Neural cell (in vitro differentiated cells): ENCODE results near the gene DOP1A. TPM values are rescaled to one million over a fixed set of nuclear protein-coding genes. Genes with fewer than 3 reads are reported as not detected.

Experiments used
- H2AFZ ChIP-seq: fragments of 200-600, 300-800 bp; sonication (generic), shearing (Covaris generic); 2 replicates; pipeline ENCODE4 v1.6.0; 2014; ENCODE audit warnings: low read depth, mild to moderate bottlenecking, antibody characterized with exemption, low read length, moderate library complexity
- H3F3A ChIP-seq: fragments of 200-600 bp; shearing (Covaris generic); 2 replicates; pipeline ENCODE4 v1.6.1; 2016; ENCODE audit warnings: mild to moderate bottlenecking, moderate library complexity, mixed read lengths, antibody characterized with exemption, low read length; ENCODE audit not compliant: insufficient read depth, poor library complexity, severe bottlenecking
- H3K27ac ChIP-seq: fragments of 200-600, 300-800 bp; sonication (generic), shearing (Covaris generic); 2 replicates; pipeline ENCODE4 v1.5.1; 2014; ENCODE audit warnings: mild to moderate bottlenecking, low read length, moderate library complexity
- H3K27me3 ChIP-seq: fragments of 300-800, 200-600 bp; sonication (generic), shearing (Covaris generic); 2 replicates; pipeline ENCODE4 v1.6.0; 2014; ENCODE audit warnings: mild to moderate bottlenecking, low read depth, low read length, moderate library complexity; ENCODE audit not compliant: insufficient read depth
- H3K36me3 ChIP-seq: fragments of 300-800, 200-600 bp; sonication (generic), shearing (Covaris generic); 2 replicates; pipeline ENCODE4 v1.5.1; 2014; ENCODE audit warnings: mild to moderate bottlenecking, antibody characterized with exemption, low read length, moderate library complexity; ENCODE audit not compliant: insufficient read depth
- H3K4me2 ChIP-seq: fragments of 300-800, 200-600 bp; sonication (generic), shearing (Covaris generic); 2 replicates; pipeline ENCODE4 v1.6.0; 2014; ENCODE audit warnings: mild to moderate bottlenecking, low read length
- H3K4me3 ChIP-seq: fragments of 300-800, 200-600 bp; sonication (generic), shearing (Covaris generic); 2 replicates; pipeline ENCODE4 v1.5.1; 2014; ENCODE audit warnings: mild to moderate bottlenecking, low read length, moderate library complexity
- H3K79me2 ChIP-seq: fragments of 200-600 bp; shearing (Covaris generic); replicated peaks from 2 replicates; pipeline ENCODE4 v1.6.0; 2014; ENCODE audit warnings: mild to moderate bottlenecking, low read length, moderate library complexity; ENCODE audit not compliant: insufficient read depth
- H3K9ac ChIP-seq: fragments of 300-800, 200-600 bp; sonication (generic), shearing (Covaris generic); 2 replicates; pipeline ENCODE4 v1.6.1; 2016; ENCODE audit warnings: mild to moderate bottlenecking, low read length, mixed read lengths
- H3K9me2 ChIP-seq: fragments of 200-600 bp; shearing (Covaris generic); 2 replicates; pipeline ENCODE4 v1.6.1; 2016; ENCODE audit warnings: mild to moderate bottlenecking, low read length, mixed read lengths; ENCODE audit not compliant: insufficient read depth
- H3K9me3 ChIP-seq: fragments of 200-600, 300-800 bp; sonication (generic), shearing (Covaris generic); 2 replicates; pipeline ENCODE4 v1.6.1; 2016; ENCODE audit warnings: mild to moderate bottlenecking, mixed run types, low read length, moderate library complexity, mixed read lengths
- H4K20me1 ChIP-seq: fragments of 200-600 bp; shearing (Covaris generic); 2 replicates; pipeline ENCODE4 v1.6.1; 2016; ENCODE audit warnings: mild to moderate bottlenecking, mixed run types; ENCODE audit not compliant: insufficient read depth
- CTCF ChIP-seq: fragments of 450-650 bp; IDR thresholded peaks from 2 replicates; pipeline ENCODE4 v1.5.1; 2014; ENCODE audit warnings: antibody characterized with exemption, mild to moderate bottlenecking, moderate library complexity; ENCODE audit not compliant: poor library complexity, severe bottlenecking
- EP300 ChIP-seq: fragments of 450-650 bp; conservative IDR thresholded peaks from 2 replicates; pipeline ENCODE4 v1.6.1; 2014; ENCODE audit warnings: antibody characterized with exemption, mild to moderate bottlenecking, moderate library complexity; ENCODE audit not compliant: poor library complexity, severe bottlenecking
- EZH2 ChIP-seq: fragments of 200-600, 300-800 bp; shearing (Covaris generic), sonication (generic); IDR thresholded peaks from 2 replicates; pipeline ENCODE4 v1.6.1; 2014; ENCODE audit warnings: antibody characterized with exemption, low read length, borderline replicate concordance, mild to moderate bottlenecking; ENCODE audit not compliant: insufficient read depth, poor library complexity, severe bottlenecking
- MXI1 ChIP-seq: fragments of 450-650 bp; conservative IDR thresholded peaks from 2 replicates; pipeline ENCODE4 v1.6.1; 2014; ENCODE audit warnings: antibody characterized with exemption, mild to moderate bottlenecking; ENCODE audit not compliant: poor library complexity, severe bottlenecking
- POLR2AphosphoS5 ChIP-seq: IDR thresholded peaks from 2 replicates; pipeline ENCODE4 v1.6.1; 2012
- RAD21 ChIP-seq: fragments of 450-650 bp; conservative IDR thresholded peaks from 2 replicates; pipeline ENCODE4 v1.6.1; 2014; ENCODE audit warnings: antibody characterized with exemption, mild to moderate bottlenecking, moderate library complexity
- REST ChIP-seq: IDR thresholded peaks from 2 replicates; pipeline ENCODE4 v1.6.1; 2012; ENCODE audit warnings: borderline replicate concordance
- SMC3 ChIP-seq: fragments of 450-650 bp; conservative IDR thresholded peaks from 2 replicates; pipeline ENCODE4 v1.6.1; 2014; ENCODE audit warnings: antibody characterized with exemption, mild to moderate bottlenecking, moderate library complexity; ENCODE audit not compliant: poor library complexity
- TAF1 ChIP-seq: IDR thresholded peaks from 2 replicates; pipeline ENCODE4 v1.6.1; 2012; ENCODE audit warnings: low read depth
- polyA plus RNA-seq: library from polyadenylated mRNA; depleted of rRNA; stranded (reverse); fragments of >200 nt; gene quantifications from 2 replicates; pipeline ENCODE4 v1.2.3, GENCODE V29; 2014

The DOP1A gene
- polyA plus RNA-seq, 1 donor from 2014 or later: 97.6 TPM

GRCh38 chr6:83053678-83054077 lies 13.8 kb upstream of the DOP1A start:
- Histone ChIP-seq H3K9me3 (no peaks in the 10 kb centered on the region), H3K9ac (no peak overlapping the region), H3K27me3 (no peaks in the 10 kb centered on the region), H3K27ac (no peak overlapping the region), H2AFZ (no peak overlapping the region), H3F3A (no peaks in the 10 kb centered on the region), H3K4me2 (no peak overlapping the region), H4K20me1 (no peaks in the 10 kb centered on the region), H3K36me3 (no peaks in the 10 kb centered on the region), H3K4me3 (no peak overlapping the region), H3K9me2 (no peaks in the 10 kb centered on the region), H3K79me2 (no peaks in the 10 kb centered on the region)
- TF ChIP-seq EP300 (no peak), MXI1 (no peak), CTCF (no peak), TAF1 (no peak), RAD21 (no peak), EZH2 (no peak), SMC3 (no peak), POLR2AphosphoS5 (no peak), REST (no peak)

GRCh38 chr6:83055366-83055964 lies 12.0 kb upstream of the DOP1A start:
- Histone ChIP-seq H3K9me2 (no peaks in the 10 kb centered on the region), H3K4me2 (no peak overlapping the region), H2AFZ (no peak overlapping the region), H3K27me3 (no peaks in the 10 kb centered on the region), H4K20me1 (no peaks in the 10 kb centered on the region), H3K36me3 (no peaks in the 10 kb centered on the region), H3K79me2 (no peaks in the 10 kb centered on the region), H3K9ac (no peak overlapping the region), H3K9me3 (no peaks in the 10 kb centered on the region), H3F3A (no peaks in the 10 kb centered on the region), H3K27ac (no peak overlapping the region), H3K4me3 (no peak overlapping the region)
- TF ChIP-seq TAF1 (no peak), POLR2AphosphoS5 (no peak), CTCF (peak; percentile 92), MXI1 (no peak), SMC3 (peak; percentile 98), EP300 (no peak), RAD21 (peak; percentile 94)
